K562 (cell line): ENCODE results near the gene SCMH1. TPM values are rescaled to one million over a fixed set of nuclear protein-coding genes. Genes with fewer than 3 reads are reported as not detected.

ENCODE experiments used
- BHLHE40 ChIP-seq: IDR thresholded peaks from 2 replicates; pipeline ENCODE4 v1.6.1; 2011; ENCODE audit warnings: low read length, improper control_type of control experiment
- BRD9 ChIP-seq: fragments of 450-650 bp; IDR thresholded peaks from 2 replicates; pipeline ENCODE4 v1.6.1; 2018; ENCODE audit warnings: low read depth; ENCODE audit not compliant: partially characterized antibody
- CHCHD3 ChIP-seq: fragments of 250-450 bp; sonication (Bioruptor Pico); IDR thresholded peaks from 2 replicates; pipeline ENCODE4 v2.1.2; 2022; ENCODE audit warnings: mild to moderate bottlenecking
- FOXA3 ChIP-seq, 2 experiments: fragments of 450-650 bp in 1 of 2; sonication (generic) in 1 of 2; formaldehyde crosslinking; IDR thresholded peaks in 1 of 2; conservative IDR thresholded peaks in 1 of 2; 2 replicates each; pipeline versions ENCODE4 v1.4.0 to v1.8.0; 2020 to 2022; ENCODE audit warnings: mild to moderate bottlenecking in 2 of 2, missing genetic modification reagents in 1 of 2
- MAFF ChIP-seq: IDR thresholded peaks from 2 replicates; pipeline ENCODE4 v1.6.1; 2012; ENCODE audit warnings: low read length, improper control_type of control experiment
- MAFG ChIP-seq: fragments of 450-650 bp; conservative IDR thresholded peaks from 2 replicates; pipeline ENCODE4 v1.6.1; 2016; ENCODE audit warnings: missing genetic modification characterization, missing compliant biosample characterization
- POLR2AphosphoS2 ChIP-seq: IDR thresholded peaks from 2 replicates; pipeline ENCODE4 v1.6.1; 2012; ENCODE audit warnings: low read length, improper control_type of control experiment
- SMC3 ChIP-seq: conservative IDR thresholded peaks from 2 replicates; pipeline ENCODE4 v1.6.1; 2011; ENCODE audit warnings: low read depth, low read length, improper control_type of control experiment; ENCODE audit not compliant: insufficient read depth
- ZC3H11A ChIP-seq: IDR thresholded peaks from 2 replicates; pipeline ENCODE4 v1.6.1; 2012; ENCODE audit warnings: low read depth, low read length, improper control_type of control experiment
- ZNF347 ChIP-seq: fragments of 450-650 bp; formaldehyde crosslinking; IDR thresholded peaks from 2 replicates; pipeline ENCODE4 v1.4.0; 2020; ENCODE audit warnings: low read depth, mild to moderate bottlenecking, moderate library complexity
- ZNF668 ChIP-seq: fragments of 250-450 bp; sonication (Bioruptor Pico); IDR thresholded peaks from 2 replicates; pipeline ENCODE4 v1.8.0; 2022; ENCODE audit warnings: mild to moderate bottlenecking, inconsistent platforms
- polyA plus RNA-seq, 8 experiments: library from polyadenylated mRNA; depleted of rRNA in 4 of 8; stranded (reverse) in 5 of 8; unstranded in 3 of 8; fragments of >200 nt; fragmentation: Nextera tagmentation in 2 of 8; fragmentation: Illumina TruSeq in 1 of 8; extraction: Ambion mirVana in 2 of 8; extraction: Trizol in 1 of 8; gene quantifications; 2 replicates each; pipeline versions ENCODE4 v1.2.1 to v1.2.3, GENCODE V29; 2011 to 2014; ENCODE audit warnings: inconsistent platforms in 1 of 8, missing spikeins in 1 of 8
- total RNA-seq, 7 experiments: library from RNA; depleted of rRNA in 6 of 7; stranded (reverse); fragments of >200 nt in 6 of 7; fragmentation: Illumina TruSeq in 2 of 7; extraction: Trizol in 2 of 7; gene quantifications; 2 replicates each; pipeline versions ENCODE4 v1.2.1 to v1.2.3, GENCODE V29; 2011 to 2021; ENCODE audit warnings: low replicate concordance in 1 of 7
- TF ChIP-seq, protein P1 (sequence below): sonication (generic); formaldehyde crosslinking; IDR thresholded peaks from 2 replicates; pipeline ENCODE4 v1.8.0; 2023; ENCODE audit warnings: missing genetic modification reagents, mild to moderate bottlenecking, borderline replicate concordance
- TF ChIP-seq, protein P2 (sequence below), 2 experiments: fragments of 450-650 bp in 1 of 2; IDR thresholded peaks; 2 replicates each; pipeline ENCODE4 v1.6.1; 2011 to 2017; ENCODE audit warnings: low read depth in 2 of 2, antibody characterized with exemption in 1 of 2, borderline replicate concordance in 1 of 2, low read length in 1 of 2, mild to moderate bottlenecking in 1 of 2, mixed read lengths in 1 of 2; ENCODE audit not compliant: control insufficient read depth in 1 of 2
- TF ChIP-seq, protein P3 (sequence below): conservative IDR thresholded peaks from 2 replicates; pipeline ENCODE4 v1.6.1; 2011; ENCODE audit warnings: low read depth, mild to moderate bottlenecking, low read length; ENCODE audit not compliant: control insufficient read depth

Gene SCMH1
- total and polyA plus RNA-seq, 9 of the 15 experiments (the other 6 are each of a cell fraction or from before 2014, with no cell fraction given): 8.5 to 37.0 (median 26.8) TPM

DNA sequence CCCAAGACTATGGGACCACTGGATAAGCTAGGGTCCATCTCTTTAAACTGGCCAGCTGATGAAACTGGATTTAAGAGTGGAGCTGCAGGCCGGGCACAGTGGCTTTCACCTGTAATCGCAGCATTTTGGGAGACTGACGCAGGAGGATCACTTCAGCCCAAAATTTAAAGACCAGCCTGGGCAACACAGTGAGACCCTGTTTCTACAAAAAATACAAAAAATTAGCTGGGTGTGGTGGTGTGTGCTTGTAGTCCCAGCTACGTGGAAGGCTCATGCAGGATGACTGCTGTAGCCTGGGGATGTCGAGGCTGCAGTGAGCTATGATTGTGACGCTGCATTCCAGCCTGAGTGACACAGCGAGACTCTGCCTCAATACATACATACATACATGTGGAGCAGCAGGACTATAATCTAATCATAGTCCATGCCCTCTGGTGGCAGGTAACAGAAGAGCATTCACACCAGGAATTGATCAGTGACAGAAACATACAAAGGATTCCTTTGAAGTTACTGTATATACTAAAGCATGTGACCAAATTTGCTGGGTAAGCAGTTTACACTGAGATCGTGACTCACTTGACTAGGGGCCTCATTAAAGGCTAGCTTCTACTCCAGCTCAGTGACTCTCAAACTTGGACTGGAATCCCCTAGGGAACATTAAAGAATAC lies 119.1 kb downstream of the SCMH1 start (continued):
- TF ChIP-seq POLR2AphosphoS2 (no peak), MAFG (peak; percentile 94), SMC3 (peak; percentile 42; the same call in 1 of the 2 replicates), FOXA3 (CRISPR knock-in tag; conservative IDR thresholded peaks at IDR 0.05 in 1 of 2, IDR thresholded peaks at IDR 0.05 in 1 of 2) (no peak), ZC3H11A (no peak), MAFF (peak; percentile 97), ZNF347 (CRISPR knock-in tag) (no peak), CHCHD3 (CRISPR knock-in tag) (no peak), BRD9 (no peak), ZNF668 (no peak), BHLHE40 (no peak)
- TF ChIP-seq, protein P1, sequence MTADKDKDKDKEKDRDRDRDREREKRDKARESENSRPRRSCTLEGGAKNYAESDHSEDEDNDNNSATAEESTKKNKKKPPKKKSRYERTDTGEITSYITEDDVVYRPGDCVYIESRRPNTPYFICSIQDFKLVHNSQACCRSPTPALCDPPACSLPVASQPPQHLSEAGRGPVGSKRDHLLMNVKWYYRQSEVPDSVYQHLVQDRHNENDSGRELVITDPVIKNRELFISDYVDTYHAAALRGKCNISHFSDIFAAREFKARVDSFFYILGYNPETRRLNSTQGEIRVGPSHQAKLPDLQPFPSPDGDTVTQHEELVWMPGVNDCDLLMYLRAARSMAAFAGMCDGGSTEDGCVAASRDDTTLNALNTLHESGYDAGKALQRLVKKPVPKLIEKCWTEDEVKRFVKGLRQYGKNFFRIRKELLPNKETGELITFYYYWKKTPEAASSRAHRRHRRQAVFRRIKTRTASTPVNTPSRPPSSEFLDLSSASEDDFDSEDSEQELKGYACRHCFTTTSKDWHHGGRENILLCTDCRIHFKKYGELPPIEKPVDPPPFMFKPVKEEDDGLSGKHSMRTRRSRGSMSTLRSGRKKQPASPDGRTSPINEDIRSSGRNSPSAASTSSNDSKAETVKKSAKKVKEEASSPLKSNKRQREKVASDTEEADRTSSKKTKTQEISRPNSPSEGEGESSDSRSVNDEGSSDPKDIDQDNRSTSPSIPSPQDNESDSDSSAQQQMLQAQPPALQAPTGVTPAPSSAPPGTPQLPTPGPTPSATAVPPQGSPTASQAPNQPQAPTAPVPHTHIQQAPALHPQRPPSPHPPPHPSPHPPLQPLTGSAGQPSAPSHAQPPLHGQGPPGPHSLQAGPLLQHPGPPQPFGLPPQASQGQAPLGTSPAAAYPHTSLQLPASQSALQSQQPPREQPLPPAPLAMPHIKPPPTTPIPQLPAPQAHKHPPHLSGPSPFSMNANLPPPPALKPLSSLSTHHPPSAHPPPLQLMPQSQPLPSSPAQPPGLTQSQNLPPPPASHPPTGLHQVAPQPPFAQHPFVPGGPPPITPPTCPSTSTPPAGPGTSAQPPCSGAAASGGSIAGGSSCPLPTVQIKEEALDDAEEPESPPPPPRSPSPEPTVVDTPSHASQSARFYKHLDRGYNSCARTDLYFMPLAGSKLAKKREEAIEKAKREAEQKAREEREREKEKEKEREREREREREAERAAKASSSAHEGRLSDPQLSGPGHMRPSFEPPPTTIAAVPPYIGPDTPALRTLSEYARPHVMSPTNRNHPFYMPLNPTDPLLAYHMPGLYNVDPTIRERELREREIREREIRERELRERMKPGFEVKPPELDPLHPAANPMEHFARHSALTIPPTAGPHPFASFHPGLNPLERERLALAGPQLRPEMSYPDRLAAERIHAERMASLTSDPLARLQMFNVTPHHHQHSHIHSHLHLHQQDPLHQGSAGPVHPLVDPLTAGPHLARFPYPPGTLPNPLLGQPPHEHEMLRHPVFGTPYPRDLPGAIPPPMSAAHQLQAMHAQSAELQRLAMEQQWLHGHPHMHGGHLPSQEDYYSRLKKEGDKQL: no peak
- TF ChIP-seq, protein P2, sequence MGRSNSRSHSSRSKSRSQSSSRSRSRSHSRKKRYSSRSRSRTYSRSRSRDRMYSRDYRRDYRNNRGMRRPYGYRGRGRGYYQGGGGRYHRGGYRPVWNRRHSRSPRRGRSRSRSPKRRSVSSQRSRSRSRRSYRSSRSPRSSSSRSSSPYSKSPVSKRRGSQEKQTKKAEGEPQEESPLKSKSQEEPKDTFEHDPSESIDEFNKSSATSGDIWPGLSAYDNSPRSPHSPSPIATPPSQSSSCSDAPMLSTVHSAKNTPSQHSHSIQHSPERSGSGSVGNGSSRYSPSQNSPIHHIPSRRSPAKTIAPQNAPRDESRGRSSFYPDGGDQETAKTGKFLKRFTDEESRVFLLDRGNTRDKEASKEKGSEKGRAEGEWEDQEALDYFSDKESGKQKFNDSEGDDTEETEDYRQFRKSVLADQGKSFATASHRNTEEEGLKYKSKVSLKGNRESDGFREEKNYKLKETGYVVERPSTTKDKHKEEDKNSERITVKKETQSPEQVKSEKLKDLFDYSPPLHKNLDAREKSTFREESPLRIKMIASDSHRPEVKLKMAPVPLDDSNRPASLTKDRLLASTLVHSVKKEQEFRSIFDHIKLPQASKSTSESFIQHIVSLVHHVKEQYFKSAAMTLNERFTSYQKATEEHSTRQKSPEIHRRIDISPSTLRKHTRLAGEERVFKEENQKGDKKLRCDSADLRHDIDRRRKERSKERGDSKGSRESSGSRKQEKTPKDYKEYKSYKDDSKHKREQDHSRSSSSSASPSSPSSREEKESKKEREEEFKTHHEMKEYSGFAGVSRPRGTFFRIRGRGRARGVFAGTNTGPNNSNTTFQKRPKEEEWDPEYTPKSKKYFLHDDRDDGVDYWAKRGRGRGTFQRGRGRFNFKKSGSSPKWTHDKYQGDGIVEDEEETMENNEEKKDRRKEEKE (IDR thresholded peaks at IDR 0.05; ENCODE audit: borderline replicate concordance in 1 of 2, control insufficient read depth in 1 of 2, low read depth in 2 of 2, low read length in 1 of 2): no peak
- TF ChIP-seq, protein P3, sequence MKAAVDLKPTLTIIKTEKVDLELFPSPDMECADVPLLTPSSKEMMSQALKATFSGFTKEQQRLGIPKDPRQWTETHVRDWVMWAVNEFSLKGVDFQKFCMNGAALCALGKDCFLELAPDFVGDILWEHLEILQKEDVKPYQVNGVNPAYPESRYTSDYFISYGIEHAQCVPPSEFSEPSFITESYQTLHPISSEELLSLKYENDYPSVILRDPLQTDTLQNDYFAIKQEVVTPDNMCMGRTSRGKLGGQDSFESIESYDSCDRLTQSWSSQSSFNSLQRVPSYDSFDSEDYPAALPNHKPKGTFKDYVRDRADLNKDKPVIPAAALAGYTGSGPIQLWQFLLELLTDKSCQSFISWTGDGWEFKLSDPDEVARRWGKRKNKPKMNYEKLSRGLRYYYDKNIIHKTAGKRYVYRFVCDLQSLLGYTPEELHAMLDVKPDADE: no peak
